GM19240 (cell line): ENCODE data around the gene DDX1.

Source experiments
- DNase-seq: peaks from one replicate; pipeline ENCODE4 v3.0.0; 2011; ENCODE audit warnings: low spot score; ENCODE audit not compliant: insufficient read length

Gene DDX1

DNA sequence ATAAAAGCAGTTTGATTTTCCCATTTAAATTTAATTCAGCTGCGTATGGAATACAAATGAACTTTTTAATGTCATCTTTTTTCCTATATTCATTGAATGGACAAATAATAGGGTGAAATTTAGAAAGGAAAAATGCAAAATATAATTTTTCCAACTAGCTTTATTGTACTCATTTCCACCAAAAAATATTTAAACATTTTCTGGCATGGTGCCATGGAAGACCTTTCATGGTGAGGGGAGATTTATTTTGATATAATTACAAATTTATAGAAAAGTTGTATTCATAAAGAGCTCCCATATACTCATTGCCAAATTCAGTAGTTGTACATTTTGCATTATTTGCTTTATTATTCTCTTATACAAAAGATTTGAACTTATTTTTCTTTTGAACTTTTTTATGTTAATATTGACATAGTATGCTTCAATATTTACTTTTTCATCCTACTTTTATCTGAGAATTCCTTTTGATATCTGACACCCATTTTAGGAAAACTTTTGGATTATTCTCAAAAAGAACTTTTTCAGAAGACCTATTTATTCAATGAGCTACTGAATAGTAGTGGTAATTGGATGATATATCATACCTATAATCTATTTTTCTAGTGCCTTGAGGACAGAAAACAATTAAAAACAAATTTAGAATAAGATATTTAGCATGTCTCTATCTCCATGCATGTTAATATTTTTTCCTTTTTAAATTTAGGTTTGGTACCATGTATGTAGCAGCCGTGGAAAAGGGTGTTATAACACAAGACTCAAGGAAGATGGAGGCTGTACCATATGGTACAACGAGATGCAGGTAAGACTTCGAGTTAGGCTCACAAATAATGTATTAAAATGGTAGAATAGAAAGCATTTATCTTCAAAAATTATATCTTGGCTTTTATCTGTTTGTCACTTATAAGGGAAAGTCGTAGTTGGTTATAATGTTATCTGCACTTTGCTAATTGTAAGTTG is 37.5 kb downstream of the DDX1 start:
- no peak for DNase-seq

DNA sequence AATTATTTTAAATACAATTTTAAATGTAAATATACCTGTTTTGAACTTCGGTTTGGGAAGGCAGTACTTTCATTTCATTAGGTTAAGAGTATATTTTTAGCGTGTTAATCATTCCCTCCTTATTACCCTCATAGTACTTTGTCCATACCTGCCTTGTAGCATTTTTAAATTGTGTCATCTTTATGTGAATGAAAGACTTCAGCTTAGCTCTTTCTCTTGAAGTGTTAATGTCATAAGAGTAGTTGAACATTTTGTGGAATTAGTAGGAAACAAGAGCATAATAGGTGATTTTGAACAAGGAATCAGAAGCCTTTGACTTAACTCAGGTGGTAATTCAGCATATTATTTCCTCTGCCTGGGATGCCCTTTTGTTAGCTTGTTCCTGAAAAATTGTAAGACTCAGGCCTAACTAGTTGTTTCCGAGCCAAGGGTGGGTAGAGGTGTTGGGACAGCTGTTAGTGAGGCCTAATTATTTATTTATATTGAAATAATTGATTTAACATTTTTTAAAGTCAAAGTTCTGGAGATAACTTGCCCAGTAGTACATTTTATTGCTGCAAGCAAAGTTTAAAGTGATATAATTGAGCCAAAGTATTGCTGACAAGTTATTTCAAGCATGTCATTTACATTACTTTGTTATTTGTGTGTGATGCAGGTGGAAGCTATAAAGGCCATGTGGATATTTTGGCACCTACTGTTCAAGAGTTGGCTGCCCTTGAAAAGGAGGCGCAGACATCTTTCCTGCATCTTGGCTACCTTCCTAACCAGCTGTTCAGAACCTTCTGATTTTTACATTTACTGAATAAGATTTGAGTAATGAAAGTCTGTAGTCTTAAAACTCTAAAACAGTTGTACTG is 38.7 kb downstream of the DDX1 start:
- DNase-seq = no peak

DNA sequence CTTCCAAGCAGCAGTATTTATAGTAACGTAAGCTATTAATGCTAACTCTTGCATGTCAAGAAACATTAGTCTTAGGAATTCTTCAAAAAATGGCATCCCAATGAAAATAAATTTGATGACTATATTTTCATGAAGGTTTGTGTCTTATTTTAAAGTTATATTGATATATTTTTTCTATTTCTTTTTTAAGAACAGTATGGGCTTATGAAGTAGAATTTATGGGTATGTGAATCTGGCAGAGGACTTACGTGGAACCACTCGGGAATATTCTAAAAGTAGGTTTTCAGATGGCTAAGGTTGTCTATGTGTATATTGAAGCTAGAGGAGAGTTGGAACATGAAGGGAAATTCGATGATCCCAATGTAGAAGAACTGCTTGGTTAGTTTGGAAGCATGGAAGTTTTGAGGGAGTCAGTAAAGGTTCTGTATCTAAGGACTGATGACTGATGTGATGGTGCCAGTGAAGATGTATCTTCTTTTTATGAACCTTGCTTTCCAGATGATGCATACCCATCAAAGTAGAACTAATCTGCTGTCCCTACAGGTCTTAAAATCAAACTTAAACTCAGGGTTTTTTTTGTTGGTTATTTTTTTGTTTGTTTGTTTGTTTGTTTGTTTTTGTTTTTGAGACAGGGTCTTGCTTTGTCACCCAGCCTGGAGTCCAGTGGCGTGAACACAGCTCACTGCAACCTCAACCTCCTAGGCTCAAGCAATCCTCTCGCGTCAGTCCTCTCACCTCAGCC is 39.5 kb downstream of the DDX1 start:
- no peak for DNase-seq

DNA sequence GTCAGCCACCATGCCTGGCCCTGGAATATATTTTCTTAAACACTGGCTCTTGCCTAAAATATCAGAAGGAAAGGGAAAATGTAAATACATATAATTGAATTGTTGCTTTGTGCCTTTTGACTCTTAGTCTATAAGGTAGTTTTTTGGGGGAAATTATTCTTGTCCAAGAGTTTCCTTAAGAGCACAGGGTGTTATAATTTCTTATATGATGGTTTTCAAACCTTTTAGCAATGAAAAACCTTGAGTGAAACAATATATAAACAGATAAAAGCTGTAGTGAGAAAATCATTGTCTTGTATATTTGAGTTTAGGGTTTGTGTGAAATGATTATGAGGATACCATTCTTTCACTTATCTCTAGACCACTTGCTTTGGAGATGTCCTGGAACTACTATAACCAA is 40.2 kb downstream of the DDX1 start:
- DNase-seq = no peak

DNA sequence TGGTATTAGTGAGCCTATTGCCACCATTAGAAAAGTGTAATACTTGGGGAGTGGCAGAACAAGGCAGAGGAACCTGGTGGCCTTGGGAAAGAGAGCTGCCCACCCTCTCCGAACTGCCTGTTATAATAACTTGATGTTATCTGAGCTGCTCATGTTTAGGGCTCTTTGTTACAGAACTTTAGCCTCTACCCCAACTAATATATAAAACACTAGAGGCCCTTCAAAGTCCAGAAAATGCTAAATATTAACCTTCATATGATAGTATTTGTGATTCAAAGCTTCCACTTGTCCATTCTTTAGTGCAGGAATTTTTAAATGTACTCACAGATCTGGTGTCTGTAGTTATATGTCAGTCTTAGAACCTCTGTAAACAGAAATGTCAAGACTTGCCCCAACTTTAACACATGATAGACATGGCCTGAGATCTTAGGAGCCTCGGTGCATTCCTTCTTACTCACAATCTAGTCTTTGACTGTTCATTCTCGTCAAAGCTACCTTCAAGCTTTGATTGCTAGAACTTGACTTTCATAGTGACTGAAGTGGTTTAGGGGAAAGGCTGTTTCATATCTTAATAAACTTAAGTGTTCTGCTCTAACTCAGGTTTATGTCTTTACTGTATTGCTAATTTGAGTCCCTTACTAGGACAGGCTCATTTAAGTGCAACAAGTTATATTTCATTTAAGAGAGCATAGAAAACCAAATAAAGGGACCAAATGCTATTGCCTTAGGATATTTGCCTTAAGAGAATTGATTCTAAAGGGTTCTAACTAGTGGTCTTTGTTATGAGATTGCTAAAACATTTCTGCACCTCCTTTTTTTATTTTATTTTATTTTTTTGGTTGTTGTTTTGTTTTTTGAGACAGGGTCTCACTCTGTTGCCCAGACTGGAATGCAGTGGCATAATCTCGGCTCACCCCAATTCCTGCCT is 41.6 kb downstream of the DDX1 start:
- DNase-seq = no peak

DNA sequence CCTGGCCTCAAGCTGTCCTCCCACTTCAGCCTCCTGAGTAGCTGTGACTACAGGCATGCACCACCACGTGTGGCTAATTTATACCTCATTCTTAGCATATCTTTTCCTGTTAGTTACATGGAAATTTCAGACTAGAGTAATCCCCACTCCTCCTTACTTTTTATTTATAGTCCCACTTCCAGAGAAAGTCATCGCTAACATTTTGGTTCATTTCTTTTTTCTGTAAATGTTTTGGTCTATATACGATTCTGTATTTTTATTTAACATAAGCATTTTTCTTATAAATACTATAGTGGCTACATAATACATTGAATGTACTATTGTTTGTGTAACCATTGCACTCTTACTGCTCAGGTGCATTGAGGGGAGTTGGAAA is 42.3 kb downstream of the DDX1 start:
- DNase-seq = no peak

DNA sequence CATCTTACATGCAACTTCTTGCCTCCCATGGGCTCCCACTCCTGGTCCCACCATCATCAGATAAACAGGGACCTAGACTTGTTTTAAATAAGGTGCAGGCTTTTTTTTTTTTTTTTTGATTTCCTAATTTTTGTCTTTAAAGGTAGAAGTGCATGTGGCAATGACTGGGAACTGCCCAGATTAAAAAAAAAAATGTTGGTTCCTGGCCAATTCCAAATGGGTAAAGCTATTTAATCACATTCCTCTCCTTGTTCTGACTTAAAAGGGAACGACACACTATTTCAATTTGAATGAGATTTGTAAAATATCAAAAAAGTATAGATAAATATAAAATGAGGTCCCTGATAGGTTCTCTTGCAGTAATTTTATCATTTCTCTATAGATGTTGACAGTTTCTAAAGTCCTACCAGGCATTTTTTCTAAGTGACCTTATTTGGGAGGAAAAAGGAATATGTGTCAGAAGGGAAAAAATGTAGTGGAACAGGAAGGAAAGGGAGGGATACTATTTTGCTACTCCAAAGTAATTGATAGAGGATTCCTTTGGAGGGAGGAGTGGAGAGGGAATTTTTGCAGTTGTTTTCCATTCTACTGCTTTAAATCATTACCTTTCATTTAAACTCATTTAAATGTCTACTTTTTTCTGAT is 43.3 kb downstream of the DDX1 start:
- DNase-seq = no peak

DNA sequence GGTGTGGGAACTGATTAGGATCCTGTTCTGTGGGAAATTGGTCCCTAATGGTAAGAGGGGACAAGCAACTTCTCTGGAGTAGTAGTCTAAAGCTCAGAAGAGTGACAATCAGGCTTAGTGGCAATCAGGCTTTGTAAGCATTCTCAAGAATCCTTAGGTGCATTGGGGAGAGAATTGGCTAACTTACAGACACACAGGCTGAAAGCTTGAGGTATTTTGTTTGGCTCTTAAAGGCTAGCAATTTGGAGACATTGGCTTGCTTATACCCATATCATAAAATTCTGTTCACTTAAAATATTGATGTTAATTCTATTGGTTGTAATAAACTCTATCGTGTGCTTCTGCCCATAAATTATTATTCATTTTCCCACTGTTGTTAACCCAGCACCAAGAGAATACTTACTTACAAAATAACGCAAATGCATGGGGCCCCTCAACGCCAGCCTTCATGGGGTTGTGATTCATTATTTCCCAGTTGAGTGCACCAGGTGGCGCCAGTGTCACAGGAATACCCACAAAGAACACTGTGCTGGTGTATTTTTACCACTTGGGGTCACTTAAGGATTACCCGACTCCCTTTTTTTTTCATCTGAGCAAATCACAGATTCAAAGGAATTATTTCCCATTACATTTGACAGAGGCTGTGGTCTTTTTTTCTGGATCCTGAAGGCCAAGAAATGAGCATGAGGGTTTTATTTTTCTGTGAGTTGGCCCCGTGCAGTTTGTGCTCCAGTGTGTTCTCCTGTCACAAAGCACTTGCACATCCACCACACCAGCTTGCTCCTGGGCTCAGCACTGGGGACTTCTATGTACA is 45.5 kb downstream of the DDX1 start:
- DNase-seq = peak; percentile 32

DNA sequence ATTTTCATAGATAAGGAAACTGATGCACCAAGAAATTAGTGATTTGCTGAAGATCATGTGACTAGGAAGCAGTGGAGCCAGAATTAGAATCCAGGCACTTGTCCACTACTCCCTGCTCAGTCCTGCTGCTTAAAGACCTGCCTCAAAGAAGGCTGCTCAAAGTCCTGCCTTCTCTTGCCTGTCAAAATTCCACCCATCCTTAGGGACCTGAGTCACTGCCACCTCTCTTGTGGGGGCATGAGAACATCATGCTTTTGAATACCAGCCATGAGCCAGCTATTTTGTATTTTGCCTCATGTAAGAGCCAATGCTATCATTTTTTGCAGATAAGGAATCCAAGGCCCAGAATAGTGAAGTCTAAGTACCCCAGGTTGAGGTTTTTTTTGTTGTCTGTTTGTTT is 47.1 kb downstream of the DDX1 start:
- no peak for DNase-seq

DNA sequence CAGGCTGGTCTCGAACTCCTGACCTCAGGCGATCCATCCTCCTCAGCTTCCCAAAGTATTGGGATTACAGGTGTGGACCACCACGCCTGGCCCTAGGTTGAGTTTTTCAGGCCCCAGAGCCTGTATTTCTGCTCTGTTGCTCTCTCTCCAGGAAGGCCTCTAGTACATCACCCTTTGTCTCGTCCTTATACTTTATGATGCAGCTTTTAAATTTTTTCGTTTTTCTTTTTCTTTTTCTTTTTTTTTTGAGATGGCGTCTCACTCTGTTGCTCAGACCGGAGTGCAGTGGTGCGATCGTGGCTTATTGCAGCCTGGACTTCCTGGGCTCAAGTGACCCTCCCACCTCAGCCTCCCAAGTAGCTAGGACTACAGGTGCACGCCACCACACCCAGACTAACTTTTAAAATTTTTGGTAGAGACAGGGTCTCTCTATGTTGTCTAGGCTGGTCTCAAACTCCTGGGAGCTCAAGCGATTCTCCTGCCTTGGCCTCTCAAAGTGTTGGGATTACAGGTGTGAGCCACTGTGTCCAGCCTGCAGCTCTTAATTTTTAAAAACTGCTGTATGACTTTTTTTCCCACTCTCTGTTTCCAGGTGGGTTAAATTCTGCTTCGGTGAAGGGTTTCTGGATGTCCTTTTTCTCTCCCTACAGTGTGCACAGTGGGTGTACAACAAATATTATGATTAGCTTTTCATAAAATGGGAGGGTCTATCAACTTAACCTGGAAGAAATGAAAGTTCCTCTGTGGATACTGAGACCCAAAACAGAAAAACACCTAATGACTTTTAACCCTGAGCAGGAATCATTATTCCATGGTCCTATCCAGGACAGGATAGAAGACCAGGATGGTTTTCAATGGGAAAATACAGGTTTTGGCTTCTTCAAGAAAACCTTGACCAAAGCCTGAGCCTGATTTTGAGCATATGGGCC is 47.9 kb downstream of the DDX1 start:
- no peak for DNase-seq

DNA sequence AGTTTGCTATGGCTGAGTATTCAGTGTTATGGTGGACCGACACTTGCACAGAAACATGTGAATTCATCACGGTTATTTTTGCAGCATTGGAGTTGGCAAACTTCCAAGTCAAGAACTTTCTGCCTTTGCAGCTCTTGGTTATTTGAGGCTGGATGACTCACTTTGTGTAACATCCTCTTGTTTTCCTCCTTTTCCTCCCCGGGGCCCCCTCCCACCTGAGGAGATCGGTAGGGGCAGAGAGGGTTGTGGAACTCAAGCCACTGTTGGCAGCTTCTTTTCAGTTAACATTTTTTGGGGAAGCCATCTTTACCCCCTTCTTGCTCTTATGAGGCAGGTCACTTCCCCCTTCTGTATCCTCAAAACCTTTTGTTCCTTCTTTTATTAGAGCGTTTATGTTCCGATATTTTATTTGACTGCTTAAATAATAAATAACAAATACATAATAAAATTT is 48.6 kb downstream of the DDX1 start:
- no peak for DNase-seq

DNA sequence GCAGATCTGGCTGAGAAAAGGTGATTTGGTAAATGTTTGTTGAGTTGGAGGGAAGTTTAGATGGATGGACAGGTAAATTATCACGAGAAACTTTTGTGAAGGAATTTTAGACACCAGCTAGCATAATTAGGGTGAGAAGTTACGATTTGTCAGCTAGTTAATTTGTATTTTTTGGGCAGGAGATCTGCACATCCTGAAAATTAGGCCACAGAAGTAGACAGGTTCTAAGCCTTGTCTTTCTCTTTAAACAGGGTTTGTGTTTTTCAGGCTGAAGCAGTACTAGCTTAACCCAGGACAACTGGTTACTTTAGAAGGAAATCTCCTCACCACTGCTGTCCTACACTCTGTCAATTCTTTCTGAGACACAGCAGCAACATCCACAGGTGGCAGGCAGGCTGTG is 49.1 kb downstream of the DDX1 start:
- no peak for DNase-seq

DNA sequence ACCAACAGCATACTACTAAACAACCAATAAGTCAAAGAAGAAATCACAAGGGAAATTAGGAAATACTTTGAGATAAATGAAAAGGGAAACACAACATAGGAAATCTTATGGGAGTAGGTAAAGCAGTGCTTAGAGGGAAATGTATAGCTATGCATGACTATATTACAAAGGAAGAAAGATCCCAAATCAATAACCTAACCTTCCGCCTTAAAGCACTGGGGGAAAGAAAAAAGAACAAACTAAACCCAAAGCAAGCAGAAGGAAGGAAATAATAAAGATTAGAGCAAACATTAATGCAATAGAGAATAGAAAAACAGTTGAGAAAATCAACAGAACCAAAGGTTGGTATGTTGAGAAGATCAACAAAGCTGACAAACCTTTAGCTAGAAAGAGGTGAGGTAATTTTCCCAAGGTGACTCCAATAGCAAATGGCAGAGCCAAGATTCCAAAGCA is 49.9 kb downstream of the DDX1 start:
- no peak for DNase-seq

DNA sequence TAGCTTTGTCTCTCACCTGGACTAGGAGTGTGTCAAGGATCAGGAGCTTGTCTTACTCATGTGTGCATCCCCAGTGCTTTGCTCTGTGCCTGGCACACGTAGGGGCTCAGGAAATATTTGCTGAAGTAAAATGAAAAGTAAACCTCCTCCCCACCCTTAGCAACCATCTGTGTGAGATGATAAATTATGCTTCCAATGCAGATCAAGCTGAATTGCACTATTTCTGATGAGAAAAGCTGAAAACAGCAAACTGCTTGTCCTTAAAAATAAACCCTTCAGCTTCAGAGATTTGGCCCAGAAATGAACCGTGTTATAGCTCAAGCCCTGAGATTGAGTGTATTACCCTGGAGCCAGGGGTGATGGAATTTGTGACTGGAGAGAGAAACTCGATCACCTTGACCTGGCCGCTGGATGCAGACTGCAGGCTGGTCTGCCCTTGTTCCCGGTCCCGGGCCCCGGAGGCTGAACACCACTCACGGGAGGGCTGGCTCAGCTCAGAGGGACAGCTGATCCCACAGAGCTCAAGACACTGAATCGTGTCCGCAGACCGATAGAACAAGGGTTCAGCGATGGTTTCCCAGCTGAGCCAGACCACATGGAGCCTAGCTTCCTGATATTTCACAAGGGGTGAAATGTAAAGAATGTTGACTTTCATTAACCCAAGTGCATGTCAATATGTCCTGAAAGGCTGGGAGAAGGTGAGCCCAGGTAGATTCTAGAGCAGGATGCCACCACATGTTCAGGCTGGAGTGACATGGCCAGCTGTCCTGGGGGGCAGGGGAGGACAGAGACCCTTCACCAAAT is 50.5 kb downstream of the DDX1 start:
- no peak for DNase-seq

DNA sequence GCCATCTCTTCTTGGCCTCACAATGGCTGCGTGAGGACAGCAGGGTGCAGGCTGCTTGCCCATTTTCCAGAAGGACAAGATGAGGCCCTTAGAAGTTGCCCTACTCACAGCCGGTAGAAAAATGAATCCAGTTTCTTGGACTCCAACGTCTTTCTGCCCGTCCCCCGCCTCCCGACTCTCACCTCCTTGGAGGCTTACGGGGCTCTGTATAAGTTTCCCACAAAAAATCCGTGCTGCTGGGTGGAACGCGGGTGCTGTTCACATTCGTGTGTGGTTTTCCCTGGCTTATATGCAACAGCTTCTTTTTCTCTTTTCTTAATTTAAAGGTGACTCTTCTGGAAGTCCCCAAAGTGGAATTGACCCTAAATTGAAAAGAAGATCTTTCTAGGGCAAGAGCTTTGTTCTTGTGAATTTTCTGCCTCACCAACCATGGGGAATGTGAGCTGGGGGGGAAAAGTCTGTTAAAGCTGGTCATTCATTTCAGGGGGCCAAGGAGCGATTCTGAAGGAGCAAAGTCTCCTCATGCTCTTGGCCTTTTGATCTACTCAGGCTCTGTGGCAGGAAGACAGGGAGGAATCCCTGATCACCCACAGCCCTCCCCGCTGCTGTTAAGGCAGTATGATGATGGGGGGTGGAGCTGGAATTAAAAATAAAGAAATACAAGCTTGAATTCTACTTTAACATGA is 51.3 kb downstream of the DDX1 start:
- DNase-seq = no peak

DNA sequence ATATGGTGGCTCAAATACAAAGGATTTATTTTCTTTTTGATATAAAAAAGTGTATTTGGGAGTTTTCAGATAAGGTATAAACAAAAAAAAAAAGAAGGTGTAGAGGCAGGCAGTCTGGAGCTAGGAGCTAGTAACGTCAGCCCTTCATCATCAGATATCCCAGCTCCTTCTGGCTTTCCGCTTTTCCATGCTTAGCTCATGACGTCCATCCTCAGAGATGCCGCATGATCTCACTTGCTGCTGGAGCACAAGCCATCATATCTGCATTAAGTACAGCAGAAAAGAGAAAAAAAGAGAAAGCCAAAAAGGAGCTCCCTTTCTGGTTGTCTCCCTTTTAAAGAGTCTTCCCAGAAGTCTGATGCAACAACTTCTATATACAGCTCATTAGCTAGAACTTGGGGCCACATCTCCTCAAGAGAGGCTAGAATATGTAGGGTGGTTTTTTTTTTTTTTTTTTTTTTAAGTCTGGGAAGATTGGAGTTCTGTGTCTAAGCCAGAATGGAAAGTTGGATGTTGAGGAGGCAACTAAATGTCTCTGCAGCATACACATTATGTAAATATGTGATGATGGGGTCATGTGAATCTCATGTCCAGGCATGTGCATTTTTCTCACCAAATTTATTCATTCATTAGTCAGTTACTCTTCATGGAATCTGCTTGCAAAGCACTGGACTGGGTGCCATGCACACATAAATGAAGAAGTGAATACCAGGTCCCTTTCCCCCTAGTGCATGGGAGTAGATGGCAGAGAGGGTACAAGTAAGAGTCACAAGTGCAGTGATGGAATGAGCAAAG is 52.3 kb downstream of the DDX1 start:
- DNase-seq = no peak
